ENCODE measurements around the gene DRC1. TPM values are rescaled to one million over a fixed set of nuclear protein-coding genes. Genes with fewer than 3 reads are reported as not detected.

DRC1 gene
- total RNA-seq, 1 donor from 2014 or later = 3.7 TPM

DNA sequence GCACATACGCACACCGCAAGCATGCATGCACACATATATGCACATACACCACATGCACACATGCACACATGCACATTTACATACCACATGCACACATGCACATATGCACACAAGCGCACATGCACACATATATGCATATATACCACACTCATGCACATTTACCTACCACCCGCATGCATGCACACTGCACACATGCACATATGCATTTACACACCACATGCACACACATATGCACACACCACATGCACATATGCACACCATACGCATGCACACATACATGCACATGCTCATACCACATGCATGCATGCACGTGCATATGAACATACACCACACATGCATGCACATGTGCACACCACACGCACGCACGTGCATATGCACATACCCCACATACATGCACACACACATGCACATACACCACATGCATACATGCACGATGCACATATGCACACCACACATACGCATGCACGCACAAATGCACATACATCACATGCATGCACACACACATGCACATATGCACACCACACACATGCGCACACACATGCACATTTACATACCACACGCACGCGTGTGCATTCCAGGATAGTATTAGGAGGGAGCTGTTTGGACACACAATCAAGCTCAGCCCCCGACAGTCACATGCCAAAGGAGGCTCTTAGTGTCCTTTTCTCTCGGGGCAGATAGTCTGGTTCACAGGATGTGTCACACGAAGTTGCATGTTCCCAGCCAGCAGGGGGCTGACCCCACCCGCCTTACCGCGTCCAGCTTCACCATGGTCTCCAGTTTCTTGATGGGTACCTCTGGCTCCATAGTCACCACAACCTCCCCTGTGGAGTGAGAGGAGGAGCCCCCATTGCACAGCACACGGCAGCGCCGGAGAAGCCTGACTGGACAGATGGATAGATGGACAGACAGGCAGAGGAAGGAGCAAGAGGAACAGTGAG, 70.3 kb downstream of the DRC1 start:
- Mint-ChIP-seq H3K27me3 (no peaks in the 10 kb centered on the region), H3K9me3 (peaks cover 4% of the 10 kb centered on the region), H3K27ac (no peak overlapping the region), H3K4me3 (no peak overlapping the region), H3K36me3 (no peaks in the 10 kb centered on the region), H3K4me1 (ENCODE audit: unreplicated experiment) (peaks cover 3% of the 10 kb centered on the region)
- TF ChIP-seq, protein P1, sequence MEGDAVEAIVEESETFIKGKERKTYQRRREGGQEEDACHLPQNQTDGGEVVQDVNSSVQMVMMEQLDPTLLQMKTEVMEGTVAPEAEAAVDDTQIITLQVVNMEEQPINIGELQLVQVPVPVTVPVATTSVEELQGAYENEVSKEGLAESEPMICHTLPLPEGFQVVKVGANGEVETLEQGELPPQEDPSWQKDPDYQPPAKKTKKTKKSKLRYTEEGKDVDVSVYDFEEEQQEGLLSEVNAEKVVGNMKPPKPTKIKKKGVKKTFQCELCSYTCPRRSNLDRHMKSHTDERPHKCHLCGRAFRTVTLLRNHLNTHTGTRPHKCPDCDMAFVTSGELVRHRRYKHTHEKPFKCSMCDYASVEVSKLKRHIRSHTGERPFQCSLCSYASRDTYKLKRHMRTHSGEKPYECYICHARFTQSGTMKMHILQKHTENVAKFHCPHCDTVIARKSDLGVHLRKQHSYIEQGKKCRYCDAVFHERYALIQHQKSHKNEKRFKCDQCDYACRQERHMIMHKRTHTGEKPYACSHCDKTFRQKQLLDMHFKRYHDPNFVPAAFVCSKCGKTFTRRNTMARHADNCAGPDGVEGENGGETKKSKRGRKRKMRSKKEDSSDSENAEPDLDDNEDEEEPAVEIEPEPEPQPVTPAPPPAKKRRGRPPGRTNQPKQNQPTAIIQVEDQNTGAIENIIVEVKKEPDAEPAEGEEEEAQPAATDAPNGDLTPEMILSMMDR (conservative IDR thresholded peaks at IDR 0.05) = peak; percentile 30
- no peak for DNase-seq (ENCODE audit: extremely low spot score, unreplicated experiment)

DNA sequence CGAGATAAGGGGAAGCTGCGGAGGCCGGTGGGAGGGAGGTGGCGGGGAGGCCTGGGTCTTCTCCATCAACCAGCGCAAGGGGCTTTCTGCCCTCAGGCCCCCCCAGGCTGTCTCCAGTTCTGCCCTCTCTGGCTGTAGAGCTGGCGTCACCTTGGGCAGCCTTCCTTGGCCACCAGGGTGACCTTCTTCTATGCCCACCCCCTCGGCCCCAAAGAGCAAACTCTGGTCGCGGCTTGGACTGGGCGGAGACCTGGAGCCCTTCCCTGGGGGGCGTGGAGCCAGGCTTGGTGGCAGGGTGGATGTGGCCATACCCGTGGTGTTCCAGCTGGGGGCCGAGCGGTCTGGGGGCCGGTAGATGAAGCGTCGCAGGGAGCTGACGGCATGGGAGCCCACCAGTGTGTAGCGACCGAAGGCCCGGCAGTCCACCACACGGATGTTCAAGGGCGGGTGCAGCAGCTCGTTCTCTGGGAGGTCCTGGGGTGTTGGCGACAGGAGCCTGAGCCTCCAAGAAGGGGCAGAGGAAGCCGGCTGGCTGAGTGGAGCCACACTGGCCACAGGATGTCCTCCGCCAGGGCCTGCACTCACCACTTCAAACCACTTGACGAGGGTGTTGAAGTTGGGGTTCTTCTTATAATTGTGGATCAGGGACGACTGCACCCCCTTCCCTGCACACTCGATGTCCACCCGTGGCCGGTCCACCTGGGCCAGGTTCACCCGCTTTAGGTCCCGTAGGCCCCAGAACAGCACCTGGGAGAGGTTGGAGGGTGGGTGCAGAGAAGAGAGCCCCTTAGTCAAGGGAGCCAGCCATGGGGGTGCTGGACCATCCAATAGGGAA, 71.3 kb downstream of the DRC1 start:
- Mint-ChIP-seq H3K9me3 (peaks cover 4% of the 10 kb centered on the region), H3K27me3 (no peaks in the 10 kb centered on the region), H3K4me3 (no peak overlapping the region), H3K4me1 (ENCODE audit: unreplicated experiment) (peaks cover 3% of the 10 kb centered on the region), H3K27ac (no peak overlapping the region), H3K36me3 (no peaks in the 10 kb centered on the region)
- no peak for DNase-seq (ENCODE audit: extremely low spot score, unreplicated experiment)
- TF ChIP-seq, protein P1 (conservative IDR thresholded peaks at IDR 0.05) = no peak

DNA sequence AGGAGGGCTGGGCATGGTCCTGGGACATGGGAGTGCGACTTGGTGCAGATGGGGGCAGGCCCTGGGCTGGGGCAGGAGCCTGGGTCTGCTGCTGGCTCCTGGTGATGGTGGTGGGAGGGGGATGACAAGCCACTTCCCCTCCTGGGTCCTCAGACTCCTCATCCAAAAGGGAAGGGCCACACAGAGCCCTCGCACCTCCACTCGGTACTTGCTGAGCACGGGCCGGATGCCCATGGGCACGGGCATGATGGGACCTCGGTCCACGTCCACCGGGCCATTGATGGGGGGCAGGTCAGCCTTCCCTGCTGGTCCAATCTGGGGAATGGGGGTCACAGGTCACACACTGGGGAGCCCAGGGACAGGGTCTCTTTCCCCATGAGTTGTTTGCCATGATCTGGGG, 72.1 kb downstream of the DRC1 start:
- no peak for DNase-seq (ENCODE audit: extremely low spot score, unreplicated experiment)
- Mint-ChIP-seq H3K27me3 (no peaks in the 10 kb centered on the region), H3K9me3 (peaks cover 4% of the 10 kb centered on the region), H3K4me3 (no peak overlapping the region), H3K4me1 (ENCODE audit: unreplicated experiment) (peaks cover 3% of the 10 kb centered on the region), H3K27ac (no peak overlapping the region), H3K36me3 (no peaks in the 10 kb centered on the region)
- TF ChIP-seq, protein P1 (conservative IDR thresholded peaks at IDR 0.05) = no peak

DNA sequence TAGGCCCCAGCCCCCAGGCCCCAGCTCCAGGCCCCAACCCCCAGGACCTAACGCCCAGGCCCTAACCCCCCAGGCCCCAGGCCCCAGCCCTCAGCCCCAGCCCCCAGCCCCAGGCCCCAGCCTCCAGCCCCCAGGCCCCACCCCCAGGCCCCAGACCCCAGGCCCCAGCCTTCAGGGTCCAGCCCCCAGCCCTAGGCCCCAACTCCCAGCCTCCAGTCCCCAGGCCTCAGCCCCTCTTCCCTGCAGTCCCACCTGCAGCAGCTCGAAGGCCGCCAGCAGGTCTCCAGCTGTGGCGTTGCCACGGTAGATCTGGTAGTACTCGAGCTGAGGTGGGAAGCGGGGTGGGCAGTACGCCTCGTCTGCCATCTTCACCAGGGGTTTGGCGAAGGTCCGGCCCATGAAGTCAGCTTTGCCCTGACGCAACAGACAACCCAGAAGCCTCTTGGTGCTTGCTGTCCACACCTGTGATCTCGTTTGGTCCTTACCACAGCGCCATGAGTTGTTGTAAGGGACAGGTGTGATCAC, 72.6 kb downstream of the DRC1 start:
- Mint-ChIP-seq H3K36me3 (no peaks in the 10 kb centered on the region), H3K4me3 (no peak overlapping the region), H3K9me3 (peaks cover 1% of the 10 kb centered on the region), H3K27ac (no peak overlapping the region), H3K27me3 (no peaks in the 10 kb centered on the region), H3K4me1 (ENCODE audit: unreplicated experiment) (peaks cover 3% of the 10 kb centered on the region)
- DNase-seq (ENCODE audit: extremely low spot score, unreplicated experiment) = no peak
- TF ChIP-seq, protein P1 (conservative IDR thresholded peaks at IDR 0.05) = no peak

DNA sequence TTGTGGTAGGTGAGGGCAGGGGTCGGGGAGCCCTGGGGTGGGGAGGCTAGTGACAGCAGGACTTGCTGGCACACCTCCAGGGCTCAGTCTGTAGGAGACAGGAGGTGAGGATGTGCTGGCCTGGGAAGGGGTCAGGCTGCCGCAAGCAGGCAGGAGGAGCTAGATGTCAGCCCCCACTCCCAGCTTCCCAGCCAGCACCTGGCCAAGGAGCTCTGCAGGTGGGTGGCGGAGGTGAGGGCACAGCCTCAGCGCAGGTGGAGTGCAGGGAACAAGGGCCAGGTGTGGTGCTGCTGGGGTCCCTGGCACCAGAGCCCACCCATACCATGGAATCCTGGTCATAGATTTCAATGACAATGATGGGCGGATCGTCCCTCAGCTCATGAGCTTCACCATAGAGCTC, 73.3 kb downstream of the DRC1 start:
- TF ChIP-seq, protein P1 (conservative IDR thresholded peaks at IDR 0.05) = no peak
- Mint-ChIP-seq H3K9me3 (no peaks in the 10 kb centered on the region), H3K4me1 (ENCODE audit: unreplicated experiment) (peaks cover 3% of the 10 kb centered on the region), H3K4me3 (no peak overlapping the region), H3K27ac (no peak overlapping the region), H3K36me3 (no peaks in the 10 kb centered on the region), H3K27me3 (no peaks in the 10 kb centered on the region)
- no peak for DNase-seq (ENCODE audit: extremely low spot score, unreplicated experiment)
